MM.1S (cell line): Measurements from ENCODE around the gene POLA2.

Source experiments
- EZH2 ChIP-seq: fragments of 300-600 bp; sonication (generic); optimal IDR thresholded peaks from 2 replicates; pipeline ENCODE3; 2017; ENCODE audit warnings: low read depth, mild to moderate bottlenecking, antibody characterized with exemption, low read length, mixed read lengths
- TF ChIP-seq, protein P1 (sequence below): fragments of 300-600 bp; sonication (generic); IDR thresholded peaks from 2 replicates; pipeline ENCODE4 v1.5.1; 2016; ENCODE audit warnings: antibody characterized with exemption, low read length, mixed read lengths

DNA sequence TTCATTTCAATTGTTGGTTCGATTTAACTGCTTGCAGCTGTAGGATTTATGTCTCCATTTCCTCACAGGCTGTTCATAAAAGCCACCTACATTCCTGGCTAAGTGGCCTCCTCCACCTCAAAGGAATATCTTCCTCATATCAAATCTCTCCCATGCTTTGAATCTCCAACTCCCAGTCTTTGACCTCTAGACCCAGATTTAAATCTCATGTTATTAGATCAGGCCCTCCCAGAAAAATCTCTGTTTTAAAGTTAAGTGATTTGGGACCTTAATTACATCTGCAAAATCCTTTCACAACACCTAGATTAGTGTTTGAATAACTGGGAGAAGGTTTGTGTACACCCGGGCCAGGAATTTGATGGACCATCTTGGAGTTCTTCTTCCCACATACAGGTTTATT is 33.9 kb upstream of the POLA2 start:
- TF ChIP-seq, protein P1, sequence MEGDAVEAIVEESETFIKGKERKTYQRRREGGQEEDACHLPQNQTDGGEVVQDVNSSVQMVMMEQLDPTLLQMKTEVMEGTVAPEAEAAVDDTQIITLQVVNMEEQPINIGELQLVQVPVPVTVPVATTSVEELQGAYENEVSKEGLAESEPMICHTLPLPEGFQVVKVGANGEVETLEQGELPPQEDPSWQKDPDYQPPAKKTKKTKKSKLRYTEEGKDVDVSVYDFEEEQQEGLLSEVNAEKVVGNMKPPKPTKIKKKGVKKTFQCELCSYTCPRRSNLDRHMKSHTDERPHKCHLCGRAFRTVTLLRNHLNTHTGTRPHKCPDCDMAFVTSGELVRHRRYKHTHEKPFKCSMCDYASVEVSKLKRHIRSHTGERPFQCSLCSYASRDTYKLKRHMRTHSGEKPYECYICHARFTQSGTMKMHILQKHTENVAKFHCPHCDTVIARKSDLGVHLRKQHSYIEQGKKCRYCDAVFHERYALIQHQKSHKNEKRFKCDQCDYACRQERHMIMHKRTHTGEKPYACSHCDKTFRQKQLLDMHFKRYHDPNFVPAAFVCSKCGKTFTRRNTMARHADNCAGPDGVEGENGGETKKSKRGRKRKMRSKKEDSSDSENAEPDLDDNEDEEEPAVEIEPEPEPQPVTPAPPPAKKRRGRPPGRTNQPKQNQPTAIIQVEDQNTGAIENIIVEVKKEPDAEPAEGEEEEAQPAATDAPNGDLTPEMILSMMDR = no peak
- no peak for TF ChIP-seq EZH2
